ENCODE data around the gene SLC7A6.

SLC7A6 gene

DNA sequence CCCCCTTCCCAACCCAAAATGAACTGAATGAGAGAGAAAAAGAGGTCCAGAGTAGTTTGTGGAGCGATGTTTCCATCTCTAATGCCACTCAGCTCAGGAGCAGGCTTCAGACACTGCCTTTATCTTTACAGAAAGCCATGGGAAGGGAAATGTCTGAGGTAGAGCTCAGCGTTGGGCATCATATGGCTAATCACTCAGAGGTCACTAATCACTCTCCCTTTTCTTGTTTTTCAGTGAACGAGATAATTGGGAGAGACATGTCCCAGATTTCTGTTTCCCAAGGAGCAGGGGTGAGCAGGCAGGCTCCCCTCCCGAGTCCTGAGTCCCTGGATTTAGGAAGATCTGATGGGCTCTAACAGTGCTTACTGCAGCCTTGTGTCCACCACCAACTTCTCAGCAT, 38.2 kb upstream of the SLC7A6 start:
- TF ChIP-seq ZFX (IDR thresholded peaks at IDR 0.05; ENCODE audit: borderline replicate concordance) = no peak
- no peak for TF ChIP-seq CTCF (IDR thresholded peaks at IDR 0.05)
- H3K27ac ChIP-seq = peak overlapping the region; percentile 34; the same call in 1 of the 2 replicates

GRCh38 chr16:68227183-68227793, 37.0 kb upstream of the SLC7A6 start:
- H3K27ac ChIP-seq = peak overlapping the region; percentile 46
- no peak for TF ChIP-seq CTCF (IDR thresholded peaks at IDR 0.05)
- no peak for TF ChIP-seq ZFX (IDR thresholded peaks at IDR 0.05; ENCODE audit: borderline replicate concordance)

DNA sequence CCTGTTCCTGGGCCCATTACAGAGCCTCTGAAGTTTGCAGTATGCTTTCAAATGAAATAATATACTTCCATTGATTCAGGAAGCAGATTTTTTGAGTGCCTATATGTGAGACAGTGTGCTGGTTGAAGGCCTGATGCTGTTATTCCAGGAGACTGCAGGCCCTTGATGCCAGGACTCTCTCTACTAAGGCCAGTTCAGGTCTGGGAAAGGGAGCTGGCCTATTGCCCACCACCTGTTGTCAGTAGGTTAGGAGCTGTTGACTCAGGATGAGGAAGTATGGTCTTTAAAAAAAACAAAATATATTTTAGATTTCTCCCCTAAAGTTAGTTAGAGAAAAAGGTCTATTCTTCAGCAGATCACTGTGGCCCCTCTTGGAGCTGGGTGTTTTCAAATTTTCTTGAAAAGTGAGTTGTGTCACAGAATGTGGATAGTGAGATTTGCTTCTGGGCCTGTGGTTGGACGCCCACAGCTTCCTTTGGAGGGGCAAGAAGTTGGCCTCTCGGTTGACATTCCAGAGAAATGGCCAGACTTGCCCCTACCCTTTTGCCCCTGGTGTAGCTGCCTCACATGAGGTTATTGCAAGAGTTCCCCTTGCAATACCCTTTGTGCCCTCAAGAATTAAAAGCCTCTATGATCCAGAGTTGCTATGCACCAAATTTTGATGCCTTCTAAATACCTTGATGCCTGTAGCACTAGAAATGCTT, 36.3 kb upstream of the SLC7A6 start:
- TF ChIP-seq ZFX (IDR thresholded peaks at IDR 0.05; ENCODE audit: borderline replicate concordance) (no peak), CTCF (IDR thresholded peaks at IDR 0.05) (no peak)
- peak overlapping the region; percentile 46 for H3K27ac ChIP-seq

- no peak for TF ChIP-seq ZFX (IDR thresholded peaks at IDR 0.05; ENCODE audit: borderline replicate concordance)
- TF ChIP-seq CTCF (IDR thresholded peaks at IDR 0.05) = no peak
- H3K27ac ChIP-seq = peak overlapping the region; percentile 46
Observed at GRCh38 chr16:68228652-68229051, 35.7 kb upstream of the SLC7A6 start.

DNA sequence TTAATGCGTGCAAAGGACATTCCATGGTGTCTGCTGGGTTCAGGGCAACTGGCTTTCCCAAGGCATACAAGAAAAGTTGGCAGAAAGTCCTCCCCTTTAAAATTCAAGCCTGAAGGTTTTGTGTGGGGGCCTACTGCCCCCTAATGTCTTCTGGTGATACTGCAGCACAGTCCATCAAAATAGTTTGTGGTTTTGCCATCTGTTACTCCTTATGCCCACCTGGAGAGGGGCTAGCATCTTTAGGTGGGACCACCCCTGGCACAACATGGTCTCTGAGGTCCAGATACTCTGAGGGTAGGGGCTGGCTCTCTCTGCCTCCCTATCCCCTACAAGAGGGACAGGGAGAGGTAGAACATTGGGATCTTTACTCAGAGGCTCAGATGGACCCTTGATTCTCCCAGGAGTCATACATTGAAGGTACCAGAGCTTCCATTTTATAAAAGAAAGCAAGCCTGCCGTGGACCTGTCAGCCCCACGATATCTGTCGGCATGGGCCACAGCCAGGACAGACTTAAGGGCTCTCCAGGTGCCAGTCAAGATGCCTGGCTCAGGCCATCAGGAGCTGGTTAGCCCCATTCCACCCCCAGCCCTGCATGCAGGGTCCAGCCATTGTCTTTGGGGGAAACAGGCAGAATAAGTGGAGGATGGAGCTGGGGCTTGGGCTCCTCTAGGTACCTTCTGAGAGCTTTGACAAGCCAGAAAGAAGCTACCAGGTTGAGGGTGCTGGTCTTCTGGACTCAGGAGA, 34.7 kb upstream of the SLC7A6 start:
- H3K27ac ChIP-seq = peak overlapping the region; percentile 46
- TF ChIP-seq CTCF (IDR thresholded peaks at IDR 0.05) (peak; percentile 89), ZFX (IDR thresholded peaks at IDR 0.05; ENCODE audit: borderline replicate concordance) (no peak)

DNA sequence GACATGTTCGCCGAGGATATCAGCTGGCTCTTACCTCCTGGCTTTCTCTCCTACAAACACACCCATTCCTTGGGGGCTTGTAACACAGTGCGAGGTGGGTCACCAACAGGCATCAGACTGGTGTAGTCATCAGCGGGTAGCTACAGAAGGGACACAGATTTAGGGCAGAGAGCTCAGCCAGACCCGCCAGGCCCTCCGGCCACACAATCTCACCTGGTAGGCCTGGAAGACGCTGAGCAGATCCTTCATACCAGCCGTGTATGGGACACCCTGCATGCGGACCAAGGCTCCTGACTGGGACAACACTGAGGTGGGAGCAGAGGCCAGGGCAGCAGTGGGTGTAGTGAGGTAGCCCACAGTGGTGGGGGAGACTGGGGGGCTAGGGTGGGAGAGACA, 34.2 kb upstream of the SLC7A6 start:
- no peak for TF ChIP-seq ZFX (IDR thresholded peaks at IDR 0.05; ENCODE audit: borderline replicate concordance)
- TF ChIP-seq CTCF (IDR thresholded peaks at IDR 0.05) = no peak
- H3K27ac ChIP-seq = peak overlapping the region; percentile 46

- TF ChIP-seq ZFX (IDR thresholded peaks at IDR 0.05; ENCODE audit: borderline replicate concordance) = no peak
- H3K27ac ChIP-seq = peak overlapping the region; percentile 46; the same call in 1 of the 2 replicates
Observed at GRCh38 chr16:68230956-68231355, 33.4 kb upstream of the SLC7A6 start.
